Bronchial epithelial cell (primary cell): ENCODE data around the gene ADORA2B. TPM values are rescaled to one million over a fixed set of nuclear protein-coding genes. Genes with fewer than 3 reads are reported as not detected.

Experiments used
- DNase-seq: peaks from one replicate; pipeline ENCODE4 v3.0.0-alpha.2; 2010; ENCODE audit warnings: low read depth
- FAIRE-seq: peaks from 2 replicates; lab custom pipeline; 2011; peaks lifted over from hg19 to GRCh38; lab: Jason Lieb, UNC
- H3K27me3 ChIP-seq: 2 replicates; pipeline ENCODE4 v1.5.1; 2011; ENCODE audit warnings: low read length; ENCODE audit not compliant: control insufficient read depth, insufficient read depth
- H3K36me3 ChIP-seq: 2 replicates; pipeline ENCODE4 v1.5.1; 2011; ENCODE audit warnings: low read length; ENCODE audit not compliant: control insufficient read depth, insufficient read depth
- H3K4me3 ChIP-seq: 2 replicates; pipeline ENCODE4 v1.5.1; 2011; ENCODE audit warnings: mild to moderate bottlenecking, low read depth, low read length, control low read depth
- total RNA-seq: library from RNA; depleted of rRNA; stranded (reverse); fragments of >200 nt; gene quantifications from 2 replicates; pipeline ENCODE4 v1.2.1, GENCODE V29; 2014
- TF ChIP-seq, protein P1 (sequence below): IDR thresholded peaks from 2 replicates; pipeline ENCODE4 v1.5.1; 2011; ENCODE audit warnings: mild to moderate bottlenecking, moderate library complexity, low read length, control low read depth, inconsistent platforms; ENCODE audit not compliant: insufficient read depth, severe bottlenecking

ADORA2B gene
- total RNA-seq, 1 donor from 2014 or later, result 36.1 TPM

DNA sequence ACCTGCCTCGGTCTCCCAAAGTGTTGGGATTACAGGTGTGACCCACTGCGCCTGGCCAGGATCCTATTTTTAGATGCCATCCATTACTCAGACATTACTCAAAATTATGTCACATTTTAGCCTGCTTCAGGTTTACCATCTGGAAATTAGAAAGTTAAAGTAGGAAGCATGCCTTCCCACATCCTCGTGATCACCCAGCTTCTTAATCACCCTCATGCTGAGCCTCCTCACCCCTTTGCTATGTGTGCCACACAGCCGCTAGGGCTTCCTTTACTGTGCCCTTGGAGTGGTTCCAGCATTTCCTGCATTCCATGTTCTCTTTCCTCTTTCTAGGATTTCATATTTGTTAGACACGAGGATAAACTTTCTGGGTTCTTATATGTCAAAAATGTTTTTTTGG, 9.3 kb downstream of the ADORA2B start:
- FAIRE-seq, result no peak
- Histone ChIP-seq H3K27me3 (no peaks in the 10 kb centered on the region), H3K4me3 (no peak overlapping the region), H3K36me3 (peaks cover 8% of the 10 kb centered on the region)
- TF ChIP-seq, protein P1, sequence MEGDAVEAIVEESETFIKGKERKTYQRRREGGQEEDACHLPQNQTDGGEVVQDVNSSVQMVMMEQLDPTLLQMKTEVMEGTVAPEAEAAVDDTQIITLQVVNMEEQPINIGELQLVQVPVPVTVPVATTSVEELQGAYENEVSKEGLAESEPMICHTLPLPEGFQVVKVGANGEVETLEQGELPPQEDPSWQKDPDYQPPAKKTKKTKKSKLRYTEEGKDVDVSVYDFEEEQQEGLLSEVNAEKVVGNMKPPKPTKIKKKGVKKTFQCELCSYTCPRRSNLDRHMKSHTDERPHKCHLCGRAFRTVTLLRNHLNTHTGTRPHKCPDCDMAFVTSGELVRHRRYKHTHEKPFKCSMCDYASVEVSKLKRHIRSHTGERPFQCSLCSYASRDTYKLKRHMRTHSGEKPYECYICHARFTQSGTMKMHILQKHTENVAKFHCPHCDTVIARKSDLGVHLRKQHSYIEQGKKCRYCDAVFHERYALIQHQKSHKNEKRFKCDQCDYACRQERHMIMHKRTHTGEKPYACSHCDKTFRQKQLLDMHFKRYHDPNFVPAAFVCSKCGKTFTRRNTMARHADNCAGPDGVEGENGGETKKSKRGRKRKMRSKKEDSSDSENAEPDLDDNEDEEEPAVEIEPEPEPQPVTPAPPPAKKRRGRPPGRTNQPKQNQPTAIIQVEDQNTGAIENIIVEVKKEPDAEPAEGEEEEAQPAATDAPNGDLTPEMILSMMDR, result no peak
- peak; percentile 96 for DNase-seq

DNA sequence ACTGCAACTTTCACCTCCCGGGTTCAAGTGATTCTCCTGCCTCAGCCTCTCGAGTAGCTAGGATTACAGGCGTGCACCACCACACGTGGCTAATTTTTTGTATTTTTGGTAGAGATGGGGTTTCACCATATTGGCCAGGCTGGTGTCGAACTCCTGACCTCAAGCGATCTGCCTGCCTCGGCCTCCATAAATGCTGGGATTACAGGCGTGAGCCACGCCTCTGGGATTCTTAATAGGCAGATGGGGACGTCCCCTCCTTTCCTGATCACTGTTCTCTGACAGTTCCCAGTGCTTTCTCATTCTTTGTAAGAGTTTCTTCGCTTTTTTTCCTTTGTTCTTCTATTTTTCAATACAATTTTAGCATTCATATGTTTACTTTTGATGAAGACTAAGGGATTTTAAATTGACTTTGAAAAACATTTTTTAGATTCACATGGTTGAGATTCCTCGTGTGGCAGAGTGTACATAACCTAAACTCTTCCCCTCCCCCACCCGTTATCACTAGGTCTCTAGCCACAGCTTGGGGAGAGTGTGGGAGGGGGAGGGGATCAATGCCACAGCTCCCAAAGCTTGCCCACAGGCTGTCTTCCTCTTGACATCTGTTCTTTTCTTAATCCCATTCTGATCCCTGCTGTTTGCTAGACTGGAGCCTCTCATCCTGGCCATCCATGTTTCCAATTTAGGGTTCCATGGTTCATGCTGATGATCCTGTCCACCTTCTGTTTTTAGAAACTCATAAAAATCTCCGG, 11.0 kb downstream of the ADORA2B start:
- TF ChIP-seq, protein P1, result no peak
- H3K4me3 ChIP-seq, result no peak overlapping the region
- peaks cover 2% of the 10 kb centered on the region for H3K36me3 ChIP-seq
- H3K27me3 ChIP-seq, result no peaks in the 10 kb centered on the region
- FAIRE-seq, result no peak
- DNase-seq, result no peak

DNA sequence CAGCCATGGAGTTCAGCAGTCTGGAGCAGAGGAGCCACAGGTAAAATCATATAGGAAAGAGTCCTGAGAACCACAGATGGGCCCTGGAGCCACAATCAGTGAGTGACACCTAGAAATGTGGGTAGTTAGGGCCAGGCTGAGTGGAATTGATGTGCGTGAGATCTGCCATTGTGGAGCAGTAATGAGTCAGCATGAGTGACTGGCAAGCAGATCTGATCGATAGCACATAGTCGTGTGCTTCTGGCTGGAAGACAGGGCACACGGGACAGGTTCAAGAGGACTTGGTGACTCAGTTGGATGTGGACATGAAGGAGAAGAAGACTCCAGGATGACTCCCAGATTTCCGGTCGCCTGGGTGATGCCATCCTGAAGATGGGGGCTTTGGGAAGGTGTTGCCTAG, 12.3 kb downstream of the ADORA2B start:
- no peak for FAIRE-seq

DNA sequence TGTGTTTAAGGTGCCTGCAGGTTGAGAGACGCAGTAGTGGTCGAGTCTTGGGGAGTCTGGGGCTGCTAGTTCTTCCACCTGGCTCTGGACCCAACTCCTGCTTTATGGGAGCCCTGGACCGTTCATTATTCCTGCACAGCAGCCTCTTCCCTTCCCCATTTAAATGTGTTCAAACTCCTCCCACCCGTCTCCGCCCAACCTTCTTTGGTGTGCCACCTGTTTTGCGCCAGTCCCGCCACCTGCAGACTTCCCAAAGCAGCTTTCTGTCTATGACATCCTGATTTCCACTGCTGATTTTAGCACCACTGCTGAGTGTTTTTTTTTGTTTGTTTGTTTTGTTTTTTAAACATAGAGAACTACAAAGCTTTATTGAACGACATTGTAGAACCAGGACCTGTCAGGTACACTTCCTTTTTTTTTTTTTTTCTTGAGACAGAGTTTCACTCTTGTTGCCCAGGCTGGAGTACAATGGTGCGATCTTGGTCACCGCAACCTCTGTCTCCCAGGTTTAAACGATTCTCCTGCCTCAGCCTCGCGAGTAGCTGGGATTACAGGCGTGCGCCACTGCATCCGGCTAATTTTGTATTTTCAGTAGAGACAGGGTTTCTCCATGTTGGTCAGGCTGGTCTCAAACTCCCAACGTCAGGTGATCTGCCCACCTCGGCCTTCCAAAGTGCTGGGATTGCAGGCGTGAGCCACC, 12.8 kb downstream of the ADORA2B start:
- H3K36me3 ChIP-seq, result no peaks in the 10 kb centered on the region
- no peak overlapping the region for H3K4me3 ChIP-seq
- DNase-seq (no peak), FAIRE-seq (no peak)
- H3K27me3 ChIP-seq, result no peaks in the 10 kb centered on the region
- TF ChIP-seq, protein P1, result no peak

More for the DNA sequence above, 12.3 kb downstream of the ADORA2B start:
- TF ChIP-seq, protein P1, result no peak
- no peaks in the 10 kb centered on the region for H3K27me3 ChIP-seq
- DNase-seq, result no peak
- H3K36me3 ChIP-seq, result no peaks in the 10 kb centered on the region
- H3K4me3 ChIP-seq, result no peak overlapping the region

DNA sequence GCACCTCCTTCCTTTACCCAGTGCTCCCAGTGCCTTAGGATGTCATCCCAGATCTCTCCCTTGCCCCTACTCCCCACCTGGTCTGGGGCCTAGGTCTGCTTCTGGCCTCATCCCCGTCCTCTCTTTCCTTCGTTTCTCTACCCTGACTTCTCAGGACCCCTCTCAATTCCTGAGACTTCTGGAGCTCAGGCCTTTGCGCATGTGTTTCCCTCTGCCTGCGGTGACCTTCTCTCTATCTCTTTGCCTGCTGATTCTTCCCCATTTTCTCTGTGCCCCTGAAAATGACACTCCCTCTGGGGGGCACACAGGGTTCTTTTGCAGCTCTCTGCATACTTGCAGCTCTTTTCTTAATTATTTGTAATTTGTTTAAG, 13.5 kb downstream of the ADORA2B start:
- FAIRE-seq, result no peak
- TF ChIP-seq, protein P1, result no peak
- no peak for DNase-seq
- Histone ChIP-seq H3K27me3 (no peaks in the 10 kb centered on the region), H3K4me3 (no peak overlapping the region), H3K36me3 (no peaks in the 10 kb centered on the region)
